ENCODE data around the gene ANKRD6. TPM values are rescaled to one million over a fixed set of nuclear protein-coding genes. Genes with fewer than 3 reads are reported as not detected.

The ANKRD6 gene
- total RNA-seq, 1 experiment from 2014 or later = 2.4 TPM

- DNase-seq (ENCODE audit: low read depth, low spot score) = no peak
- 0 out of 2 replicates have a peak, but pooled peaks have one; percentile 60 for ATAC-seq
- in situ Hi-C loops (cut with HindIII; ENCODE audit: low pct_unique_long_range_greater_than_20kb, low sequenced_read_pairs) = no loop called here
- H3K27ac ChIP-seq (ENCODE audit: low read length) = no peak overlapping the region
- TF ChIP-seq SIN3A (IDR thresholded peaks at IDR 0.05; ENCODE audit: borderline replicate concordance, insufficient read depth, low read depth, low read length) (no peak), CTCF (IDR thresholded peaks at IDR 0.05) (no peak), REST (IDR thresholded peaks at IDR 0.05; ENCODE audit: insufficient read depth in 1 of 2, low read depth in 2 of 2, low read length in 1 of 2) (no peak), TCF7L2 (IDR thresholded peaks at IDR 0.05; ENCODE audit: low read depth, low read length) (no peak), POLR2AphosphoS5 (IDR thresholded peaks at IDR 0.05; ENCODE audit: low read depth, low read length) (no peak)
- H3K4me1 ChIP-seq (ENCODE audit: control insufficient read depth, insufficient read depth, low read length) = no peaks in the 10 kb centered on the region
- POLR2A ChIA-PET = interaction anchor here (0.6 kb wide), 1 partner anchor 50 kb away, joined by 18 read pairs; no protein-coding TSS in a partner anchor
- H3K36me3 ChIP-seq (ENCODE audit: control insufficient read depth, insufficient read depth, low read length) = no peaks in the 10 kb centered on the region
- H3K4me3 ChIP-seq (ENCODE audit: low read depth in 2 of 2, low read length in 2 of 2) = no peak overlapping the region
- intact Hi-C loops (cut with micrococcal nuclease; ENCODE audit: unreplicated experiment) = no loop called here
- CTCF ChIA-PET = no interaction called here
- H3K9me3 ChIP-seq (ENCODE audit: control insufficient read depth, insufficient read depth, low read depth, low read length) = no peaks in the 10 kb centered on the region
- BruUV-seq (replicated peaks) = no TSS peak
- no peaks in the 10 kb centered on the region for H3K27me3 ChIP-seq (ENCODE audit: control insufficient read depth, insufficient read depth, low read length)
These were observed 32.0 kb upstream of the ANKRD6 start for GRCh38 chr6:89400912-89401399.

GRCh38 chr6:89402776-89403175, 30.2 kb upstream of the ANKRD6 start:
- Histone ChIP-seq H3K27ac (ENCODE audit: low read length) (no peak overlapping the region), H3K36me3 (ENCODE audit: control insufficient read depth, insufficient read depth, low read length) (no peaks in the 10 kb centered on the region), H3K4me1 (ENCODE audit: control insufficient read depth, insufficient read depth, low read length) (no peaks in the 10 kb centered on the region), H3K27me3 (ENCODE audit: control insufficient read depth, insufficient read depth, low read length) (no peaks in the 10 kb centered on the region), H3K4me3 (ENCODE audit: low read depth in 2 of 2, low read length in 2 of 2) (no peak overlapping the region), H3K9me3 (ENCODE audit: control insufficient read depth, insufficient read depth, low read depth, low read length) (no peaks in the 10 kb centered on the region)
- CTCF ChIA-PET = no interaction called here
- in situ Hi-C loops (cut with HindIII; ENCODE audit: low pct_unique_long_range_greater_than_20kb, low sequenced_read_pairs) = no loop called here
- DNase-seq (ENCODE audit: low read depth, low spot score) (no peak), ATAC-seq (no peak)
- TF ChIP-seq SIN3A (IDR thresholded peaks at IDR 0.05; ENCODE audit: borderline replicate concordance, insufficient read depth, low read depth, low read length) = no peak
- intact Hi-C loops (cut with micrococcal nuclease; ENCODE audit: unreplicated experiment) = no loop called here
- POLR2A ChIA-PET = no interaction called here
- no TSS peak for BruUV-seq (replicated peaks)

GRCh38 chr6:89404512-89404911, 28.4 kb upstream of the ANKRD6 start:
- H3K36me3 ChIP-seq (ENCODE audit: control insufficient read depth, insufficient read depth, low read length) = no peaks in the 10 kb centered on the region
- H3K27ac ChIP-seq (ENCODE audit: low read length) = no peak overlapping the region
- ChIA-PET POLR2A (no interaction called here), CTCF (no interaction called here)
- no peak for DNase-seq (ENCODE audit: low read depth, low spot score)
- H3K4me3 ChIP-seq (ENCODE audit: low read depth in 2 of 2, low read length in 2 of 2) = no peak overlapping the region
- no peak for ATAC-seq
- H3K4me1 ChIP-seq (ENCODE audit: control insufficient read depth, insufficient read depth, low read length) = no peaks in the 10 kb centered on the region; the same call in none of the 2 replicates
- no TSS peak for BruUV-seq (replicated peaks)
- TF ChIP-seq SIN3A (IDR thresholded peaks at IDR 0.05; ENCODE audit: borderline replicate concordance, insufficient read depth, low read depth, low read length) (no peak), TCF7L2 (IDR thresholded peaks at IDR 0.05; ENCODE audit: low read depth, low read length) (no peak), REST (IDR thresholded peaks at IDR 0.05; ENCODE audit: insufficient read depth in 1 of 2, low read depth in 2 of 2, low read length in 1 of 2) (no peak), CTCF (IDR thresholded peaks at IDR 0.05) (no peak), POLR2AphosphoS5 (IDR thresholded peaks at IDR 0.05; ENCODE audit: low read depth, low read length) (no peak)
- intact Hi-C loops (cut with micrococcal nuclease; ENCODE audit: unreplicated experiment) (no loop called here), in situ Hi-C loops (cut with HindIII; ENCODE audit: low pct_unique_long_range_greater_than_20kb, low sequenced_read_pairs) (no loop called here)
- no peaks in the 10 kb centered on the region for H3K27me3 ChIP-seq (ENCODE audit: control insufficient read depth, insufficient read depth, low read length)
- H3K9me3 ChIP-seq (ENCODE audit: control insufficient read depth, insufficient read depth, low read depth, low read length) = no peaks in the 10 kb centered on the region
